Right atrium auricular region (tissue), 2 donors: Measurements from ENCODE around the gene GATA5. TPM values are rescaled to one million over a fixed set of nuclear protein-coding genes. Genes with fewer than 3 reads are reported as not detected.

Experiments
- DNase-seq: peaks from one replicate; pipeline ENCODE4 v3.0.0-alpha.2; 2019; ENCODE audit warnings: low spot score
- H3K27ac ChIP-seq, 2 donors: fragments of 200-600 bp; sonication (generic); 1 replicate in 1 of 2; 2 replicates in 1 of 2; pipeline ENCODE4 v1.5.1; 2016 to 2019
- H3K27me3 ChIP-seq, 2 donors: fragments of 200-600 bp; sonication (generic); one replicate each; pipeline versions ENCODE4 v1.5.1 to v1.6.0; 2017 to 2019
- H3K36me3 ChIP-seq: fragments of 200-600 bp; sonication (generic); one replicate; pipeline ENCODE4 v1.5.1; 2016
- H3K4me1 ChIP-seq, 2 donors: fragments of 200-600 bp; sonication (generic); one replicate each; pipeline versions ENCODE4 v1.5.1 to v1.6.0; 2017 to 2019
- H3K4me3 ChIP-seq, 2 donors: fragments of 200-600 bp; sonication (generic); 1 replicate in 1 of 2; 2 replicates in 1 of 2; pipeline ENCODE4 v1.5.1; 2017 to 2019; ENCODE audit warnings: mild to moderate bottlenecking in 1 of 2, moderate library complexity in 1 of 2
- H3K9me3 ChIP-seq, 2 donors: fragments of 200-600 bp; sonication (generic); one replicate each; pipeline ENCODE4 v1.5.1; 2019
- CTCF ChIP-seq, 2 donors: fragments of 200-600 bp; sonication (generic); IDR thresholded peaks; one replicate each; pipeline ENCODE4 v1.5.1; 2019; ENCODE audit warnings: antibody characterized with exemption in 2 of 2
- total RNA-seq, 2 donors: library from RNA; depleted of rRNA; stranded (reverse); fragments of >200 nt; gene quantifications; one replicate each; pipeline ENCODE4 v1.1.0, GENCODE V29; 2016

GATA5 gene
- total RNA-seq, 2 donors from 2014 or later: 6.9 to 9.6 TPM

GRCh38 chr20:62507991-62508640 lies 32.3 kb upstream of the GATA5 start:
- H3K27ac ChIP-seq: no peak overlapping the region
- H3K9me3 ChIP-seq: no peaks in the 10 kb centered on the region
- H3K4me1 ChIP-seq: peaks cover 0 to 17% of the 10 kb centered on the region in 2 donors
- no peak for DNase-seq
- H3K27me3 ChIP-seq: no peaks in the 10 kb centered on the region
- no peak for TF ChIP-seq CTCF (IDR thresholded peaks at IDR 0.05)
- no peaks in the 10 kb centered on the region for H3K36me3 ChIP-seq
- no peak overlapping the region for H3K4me3 ChIP-seq

- no peak for TF ChIP-seq CTCF (IDR thresholded peaks at IDR 0.05)
- DNase-seq: no peak
- H3K9me3 ChIP-seq: no peaks in the 10 kb centered on the region
- H3K27me3 ChIP-seq: no peaks in the 10 kb centered on the region
- H3K36me3 ChIP-seq: no peaks in the 10 kb centered on the region
- no peak overlapping the region for H3K27ac ChIP-seq
- peaks cover 0 to 10% of the 10 kb centered on the region in 2 donors for H3K4me1 ChIP-seq
- no peak overlapping the region for H3K4me3 ChIP-seq
These were observed 31.5 kb upstream of the GATA5 start for GRCh38 chr20:62507323-62507722.

GRCh38 chr20:62506791-62507190 lies 31.0 kb upstream of the GATA5 start:
- H3K36me3 ChIP-seq: no peaks in the 10 kb centered on the region
- no peak for DNase-seq
- no peak overlapping the region for H3K4me3 ChIP-seq
- no peak overlapping the region for H3K27ac ChIP-seq
- H3K4me1 ChIP-seq: peaks cover 0 to 4% of the 10 kb centered on the region in 2 donors
- no peak for TF ChIP-seq CTCF (IDR thresholded peaks at IDR 0.05)
- no peaks in the 10 kb centered on the region for H3K27me3 ChIP-seq
- H3K9me3 ChIP-seq: no peaks in the 10 kb centered on the region

GRCh38 chr20:62506087-62506486 lies 30.3 kb upstream of the GATA5 start:
- Histone ChIP-seq H3K36me3 (no peaks in the 10 kb centered on the region), H3K27me3 (no peaks in the 10 kb centered on the region), H3K27ac (no peak overlapping the region), H3K9me3 (no peaks in the 10 kb centered on the region), H3K4me3 (no peak overlapping the region), H3K4me1 (no peaks in the 10 kb centered on the region)
- no peak for DNase-seq
- TF ChIP-seq CTCF (IDR thresholded peaks at IDR 0.05): no peak

- Histone ChIP-seq H3K4me1 (peaks cover 0 to under 1% of the 10 kb centered on the region in 2 donors), H3K9me3 (no peaks in the 10 kb centered on the region), H3K4me3 (no peak overlapping the region), H3K27me3 (no peaks in the 10 kb centered on the region), H3K27ac (no peak overlapping the region), H3K36me3 (no peaks in the 10 kb centered on the region)
- no peak for TF ChIP-seq CTCF (IDR thresholded peaks at IDR 0.05)
- no peak for DNase-seq
These were observed 29.7 kb upstream of the GATA5 start for GRCh38 chr20:62505337-62506045.
